VCaP (cell line): ENCODE results near the gene TEPSIN.
A peak's percentile ranks its signal among the peaks of the same experiment; 100 is the strongest.

Source experiments
- H3K27ac ChIP-seq: fragments of 450-650 bp; 2 replicates; pipeline ENCODE4 v1.5.1; 2017
- TF ChIP-seq, protein P1 (sequence below): fragments of 450-650 bp; conservative IDR thresholded peaks from 2 replicates; pipeline ENCODE4 v1.5.1; 2017; ENCODE audit warnings: mild to moderate bottlenecking, moderate library complexity

Gene TEPSIN, protein sequence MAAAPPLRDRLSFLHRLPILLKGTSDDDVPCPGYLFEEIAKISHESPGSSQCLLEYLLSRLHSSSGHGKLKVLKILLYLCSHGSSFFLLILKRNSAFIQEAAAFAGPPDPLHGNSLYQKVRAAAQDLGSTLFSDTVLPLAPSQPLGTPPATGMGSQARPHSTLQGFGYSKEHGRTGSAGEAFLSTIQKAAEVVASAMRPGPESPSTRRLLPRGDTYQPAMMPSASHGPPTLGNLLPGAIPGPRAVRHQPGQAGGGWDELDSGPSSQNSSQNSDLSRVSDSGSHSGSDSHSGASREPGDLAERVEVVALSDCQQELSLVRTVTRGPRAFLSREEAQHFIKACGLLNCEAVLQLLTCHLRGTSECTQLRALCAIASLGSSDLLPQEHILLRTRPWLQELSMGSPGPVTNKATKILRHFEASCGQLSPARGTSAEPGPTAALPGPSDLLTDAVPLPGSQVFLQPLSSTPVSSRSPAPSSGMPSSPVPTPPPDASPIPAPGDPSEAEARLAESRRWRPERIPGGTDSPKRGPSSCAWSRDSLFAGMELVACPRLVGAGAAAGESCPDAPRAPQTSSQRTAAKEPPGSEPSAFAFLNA

DNA sequence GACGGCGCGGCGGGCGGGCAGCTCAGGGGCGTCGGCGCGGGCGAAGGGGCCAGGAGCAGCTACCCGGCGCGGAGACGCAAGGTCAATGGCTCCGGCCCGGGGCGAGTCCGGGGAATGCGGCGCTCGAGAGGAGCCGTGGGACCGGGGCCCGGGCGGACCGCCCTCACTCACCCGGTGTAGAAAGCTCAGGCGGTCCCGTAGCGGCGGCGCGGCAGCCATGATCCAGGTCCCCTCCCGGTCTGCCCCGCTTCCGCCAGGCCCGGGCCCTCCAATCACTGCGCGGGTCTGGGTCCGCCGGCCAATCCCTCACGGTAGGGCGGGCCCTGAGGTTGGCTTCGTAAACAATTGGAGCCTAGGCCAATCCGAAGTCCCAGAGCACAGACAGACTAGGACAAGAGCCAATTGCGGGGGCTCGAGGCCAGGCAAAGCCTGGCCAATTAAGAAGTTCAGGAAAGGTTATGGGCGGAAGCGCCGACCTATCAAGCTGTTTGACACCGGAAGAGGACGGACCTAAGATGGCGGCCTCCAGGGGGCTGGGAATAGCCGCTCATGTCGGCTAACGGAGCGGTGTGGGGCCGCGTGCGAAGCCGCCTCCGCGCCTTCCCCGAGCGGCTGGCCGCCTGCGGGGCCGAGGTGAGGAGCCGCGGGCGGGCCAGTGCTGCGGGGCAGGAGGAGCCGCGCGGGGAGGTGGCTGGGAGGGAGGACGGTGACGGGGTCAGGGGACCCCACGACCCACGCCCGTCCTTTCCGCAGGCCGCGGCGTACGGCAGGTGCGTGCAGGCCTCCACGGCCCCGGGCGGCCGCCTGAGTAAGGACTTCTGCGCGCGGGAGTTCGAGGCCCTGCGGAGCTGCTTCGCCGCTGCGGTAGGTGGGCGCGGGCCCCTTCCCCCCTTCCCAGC lies at the start of gene TEPSIN, which contains the start of gene NDUFAF8:
TSS of gene TEPSIN (minus strand) at position 241 of the 899 bp plus-strand sequence. CDS start at position 219, 22 bp downstream.
TSS of gene NDUFAF8 (plus strand) at position 504 of the 899 bp plus-strand sequence. CDS start at position 550, 46 bp downstream.
- TF ChIP-seq, protein P1, sequence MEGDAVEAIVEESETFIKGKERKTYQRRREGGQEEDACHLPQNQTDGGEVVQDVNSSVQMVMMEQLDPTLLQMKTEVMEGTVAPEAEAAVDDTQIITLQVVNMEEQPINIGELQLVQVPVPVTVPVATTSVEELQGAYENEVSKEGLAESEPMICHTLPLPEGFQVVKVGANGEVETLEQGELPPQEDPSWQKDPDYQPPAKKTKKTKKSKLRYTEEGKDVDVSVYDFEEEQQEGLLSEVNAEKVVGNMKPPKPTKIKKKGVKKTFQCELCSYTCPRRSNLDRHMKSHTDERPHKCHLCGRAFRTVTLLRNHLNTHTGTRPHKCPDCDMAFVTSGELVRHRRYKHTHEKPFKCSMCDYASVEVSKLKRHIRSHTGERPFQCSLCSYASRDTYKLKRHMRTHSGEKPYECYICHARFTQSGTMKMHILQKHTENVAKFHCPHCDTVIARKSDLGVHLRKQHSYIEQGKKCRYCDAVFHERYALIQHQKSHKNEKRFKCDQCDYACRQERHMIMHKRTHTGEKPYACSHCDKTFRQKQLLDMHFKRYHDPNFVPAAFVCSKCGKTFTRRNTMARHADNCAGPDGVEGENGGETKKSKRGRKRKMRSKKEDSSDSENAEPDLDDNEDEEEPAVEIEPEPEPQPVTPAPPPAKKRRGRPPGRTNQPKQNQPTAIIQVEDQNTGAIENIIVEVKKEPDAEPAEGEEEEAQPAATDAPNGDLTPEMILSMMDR: no peak
- peak within 1 kb of the TSS; percentile 93 for H3K27ac ChIP-seq

DNA sequence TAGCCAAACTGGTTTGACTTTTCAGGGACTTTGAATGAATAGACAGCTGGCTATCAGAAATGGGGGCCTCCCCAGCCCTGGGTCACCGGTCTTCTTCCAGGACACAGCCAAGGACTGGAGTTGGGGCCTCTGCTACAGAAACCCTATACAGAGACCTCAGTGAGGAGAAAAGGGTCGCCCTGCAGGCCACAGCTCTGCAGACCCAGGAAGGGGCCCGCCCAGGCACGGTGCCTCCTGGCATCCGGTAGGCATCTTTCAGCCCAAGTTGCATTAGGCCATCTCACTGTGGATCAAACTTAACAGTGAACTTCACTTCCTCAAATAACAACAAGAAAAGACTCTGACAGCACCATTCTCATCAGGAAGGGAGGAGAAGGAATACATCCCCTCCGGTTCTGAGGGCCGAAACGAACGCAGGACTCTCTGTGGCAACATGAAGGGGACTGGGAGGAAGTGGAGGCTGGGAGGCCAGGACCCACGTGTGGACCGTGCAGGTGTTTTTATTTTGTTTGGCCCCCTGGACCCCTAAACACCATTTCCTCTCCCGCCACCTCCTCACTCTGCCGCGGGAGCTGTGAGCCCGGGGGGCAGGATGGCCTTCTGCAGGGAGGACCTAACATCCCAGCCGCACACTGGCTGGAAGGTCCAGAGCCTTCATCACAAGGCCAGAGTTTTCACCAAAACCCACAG lies 49.0 kb upstream of the TEPSIN start:
- TF ChIP-seq, protein P1: no peak
- no peak overlapping the region for H3K27ac ChIP-seq

DNA sequence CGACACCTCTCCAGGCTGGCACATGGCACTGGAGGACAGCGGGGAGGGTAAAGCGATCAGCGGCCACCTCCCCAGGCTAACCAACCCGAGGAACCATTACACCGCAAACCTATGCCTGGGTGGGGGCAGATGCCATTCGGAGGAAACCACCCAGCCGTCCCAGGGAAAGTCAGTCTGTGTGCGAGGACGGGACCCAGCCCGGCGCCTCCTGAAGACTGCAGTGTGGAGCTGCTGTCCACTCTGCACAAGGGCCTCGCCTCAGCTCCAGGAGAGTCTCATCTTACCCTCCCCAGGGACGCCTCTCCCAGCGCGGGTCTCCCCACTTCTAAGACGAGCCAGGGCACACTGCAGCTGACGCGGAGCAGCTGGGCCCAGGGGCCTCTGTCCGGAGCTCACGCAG lies 48.3 kb upstream of the TEPSIN start:
- TF ChIP-seq, protein P1: no peak

DNA sequence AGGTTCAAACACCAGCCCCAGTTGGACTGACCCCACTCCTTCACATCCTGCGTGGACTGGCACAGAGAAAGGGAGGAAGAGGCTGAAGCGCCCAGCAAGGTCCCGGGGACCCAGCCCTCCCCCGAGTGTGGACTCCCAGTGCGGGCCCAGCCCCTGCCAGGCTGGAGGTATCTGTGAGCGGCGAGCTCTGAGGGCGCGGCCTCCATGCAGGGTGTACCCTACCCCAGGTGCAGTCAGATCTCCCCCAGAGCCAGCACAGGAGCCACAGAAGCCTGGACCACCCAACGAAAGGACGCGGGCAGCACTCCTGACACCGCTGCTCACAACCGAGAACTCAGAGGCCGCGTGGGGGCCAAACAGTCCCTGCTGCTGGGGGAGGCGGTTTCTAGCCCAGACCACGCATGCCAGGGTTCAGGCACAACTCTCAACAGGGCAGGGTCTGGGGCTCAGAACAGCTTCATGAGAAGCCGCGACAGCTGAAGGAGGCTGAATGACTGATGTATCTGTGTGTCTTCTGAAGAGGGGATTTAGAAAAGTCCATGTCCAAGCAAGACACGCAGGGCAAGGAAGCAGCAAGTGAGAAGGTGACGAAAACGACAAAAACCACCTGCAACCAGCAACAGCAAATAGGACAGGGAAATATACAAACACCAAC lies 47.8 kb upstream of the TEPSIN start:
- TF ChIP-seq, protein P1: no peak
- no peak overlapping the region for H3K27ac ChIP-seq

More for the DNA sequence above, 48.3 kb upstream of the TEPSIN start:
- H3K27ac ChIP-seq: no peak overlapping the region

DNA sequence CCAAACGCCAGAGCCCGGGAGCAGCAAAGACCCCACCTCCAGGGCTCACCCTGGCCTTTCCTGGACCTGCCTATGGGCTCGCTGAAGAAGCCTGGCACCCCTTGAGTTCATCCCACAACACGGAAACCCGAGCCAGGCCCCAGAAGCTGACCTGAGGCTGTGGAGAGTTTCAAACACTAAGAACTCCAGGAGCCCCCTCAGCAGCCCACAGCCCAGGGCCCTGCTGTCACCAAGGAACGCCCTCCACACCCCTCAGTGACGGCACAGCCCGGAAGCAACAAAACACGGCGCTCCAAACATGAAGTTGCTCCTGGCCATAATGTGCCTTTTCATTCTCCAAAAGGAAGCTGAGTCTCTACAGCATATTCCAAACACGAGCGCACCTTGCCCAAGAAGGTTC lies 47.0 kb upstream of the TEPSIN start:
- TF ChIP-seq, protein P1: no peak

DNA sequence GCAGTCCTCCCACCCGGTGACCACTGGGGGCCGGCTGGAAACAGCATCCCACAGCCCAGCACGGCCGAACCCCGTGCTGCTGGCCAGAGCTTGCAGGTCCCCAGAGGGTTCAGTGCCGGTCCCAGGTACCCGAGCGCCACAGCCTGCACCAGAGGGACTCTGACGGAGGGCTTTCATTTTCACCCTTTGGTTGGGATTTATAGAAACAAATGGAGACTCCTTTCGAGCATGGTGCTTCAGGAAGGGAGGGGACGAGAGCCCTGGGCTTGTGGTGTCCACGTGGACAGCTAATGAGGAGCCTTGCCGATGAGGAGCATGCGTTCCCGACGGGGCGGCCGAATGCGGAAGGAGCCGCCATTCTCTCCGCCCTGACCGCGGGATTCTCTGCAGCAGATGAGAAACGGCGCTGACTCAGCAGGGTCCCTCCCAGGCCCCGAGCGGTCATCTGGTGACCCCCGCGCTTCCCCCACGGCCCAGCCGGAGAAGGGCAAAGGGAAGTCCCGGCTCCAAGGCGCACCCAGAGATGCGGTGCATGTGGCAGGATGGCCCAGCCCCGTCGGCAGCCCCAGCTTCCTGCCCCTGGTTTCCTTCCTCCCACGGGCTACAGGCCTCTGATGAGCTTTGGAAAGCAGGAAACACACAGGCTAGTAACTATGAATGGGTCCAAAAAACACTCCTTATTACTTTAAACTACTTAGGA lies 46.5 kb upstream of the TEPSIN start:
- TF ChIP-seq, protein P1: no peak
- no peak overlapping the region for H3K27ac ChIP-seq

More for the DNA sequence above, 47.0 kb upstream of the TEPSIN start:
- no peak overlapping the region for H3K27ac ChIP-seq
